Uterus (tissue), 2 donors: ENCODE data around the gene PPFIBP1.

Experiments used
- POLR2A ChIP-seq, 2 donors: fragments of 450-650 bp; IDR thresholded peaks; one replicate each; pipeline ENCODE4 v1.6.1; 2016; ENCODE audit warnings: antibody characterized with exemption in 2 of 2, mild to moderate bottlenecking in 1 of 2, moderate library complexity in 1 of 2
- TF ChIP-seq, protein P1 (sequence below), 4 experiments: fragments of 200-600 bp in 2 of 4; fragments of 450-650 bp in 2 of 4; sonication (generic) in 2 of 4; IDR thresholded peaks; one replicate each; pipeline ENCODE4 v1.5.1; 2016 to 2019; ENCODE audit warnings: antibody characterized with exemption in 4 of 4, mild to moderate bottlenecking in 2 of 4, moderate library complexity in 1 of 4

GRCh38 chr12:27637524-27637923 is 113.5 kb downstream of the PPFIBP1 start:
- TF ChIP-seq, protein P1, sequence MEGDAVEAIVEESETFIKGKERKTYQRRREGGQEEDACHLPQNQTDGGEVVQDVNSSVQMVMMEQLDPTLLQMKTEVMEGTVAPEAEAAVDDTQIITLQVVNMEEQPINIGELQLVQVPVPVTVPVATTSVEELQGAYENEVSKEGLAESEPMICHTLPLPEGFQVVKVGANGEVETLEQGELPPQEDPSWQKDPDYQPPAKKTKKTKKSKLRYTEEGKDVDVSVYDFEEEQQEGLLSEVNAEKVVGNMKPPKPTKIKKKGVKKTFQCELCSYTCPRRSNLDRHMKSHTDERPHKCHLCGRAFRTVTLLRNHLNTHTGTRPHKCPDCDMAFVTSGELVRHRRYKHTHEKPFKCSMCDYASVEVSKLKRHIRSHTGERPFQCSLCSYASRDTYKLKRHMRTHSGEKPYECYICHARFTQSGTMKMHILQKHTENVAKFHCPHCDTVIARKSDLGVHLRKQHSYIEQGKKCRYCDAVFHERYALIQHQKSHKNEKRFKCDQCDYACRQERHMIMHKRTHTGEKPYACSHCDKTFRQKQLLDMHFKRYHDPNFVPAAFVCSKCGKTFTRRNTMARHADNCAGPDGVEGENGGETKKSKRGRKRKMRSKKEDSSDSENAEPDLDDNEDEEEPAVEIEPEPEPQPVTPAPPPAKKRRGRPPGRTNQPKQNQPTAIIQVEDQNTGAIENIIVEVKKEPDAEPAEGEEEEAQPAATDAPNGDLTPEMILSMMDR (IDR thresholded peaks at IDR 0.05), result no peak
- TF ChIP-seq POLR2A (IDR thresholded peaks at IDR 0.05), result no peak
